ENCODE measurements around the gene PDCL3. TPM values are rescaled to one million over a fixed set of nuclear protein-coding genes. Genes with fewer than 3 reads are reported as not detected.

The PDCL3 gene
- polyA plus RNA-seq, 1 of the 3 experiments (the other 2 are of a cell fraction): 32.8 TPM

DNA sequence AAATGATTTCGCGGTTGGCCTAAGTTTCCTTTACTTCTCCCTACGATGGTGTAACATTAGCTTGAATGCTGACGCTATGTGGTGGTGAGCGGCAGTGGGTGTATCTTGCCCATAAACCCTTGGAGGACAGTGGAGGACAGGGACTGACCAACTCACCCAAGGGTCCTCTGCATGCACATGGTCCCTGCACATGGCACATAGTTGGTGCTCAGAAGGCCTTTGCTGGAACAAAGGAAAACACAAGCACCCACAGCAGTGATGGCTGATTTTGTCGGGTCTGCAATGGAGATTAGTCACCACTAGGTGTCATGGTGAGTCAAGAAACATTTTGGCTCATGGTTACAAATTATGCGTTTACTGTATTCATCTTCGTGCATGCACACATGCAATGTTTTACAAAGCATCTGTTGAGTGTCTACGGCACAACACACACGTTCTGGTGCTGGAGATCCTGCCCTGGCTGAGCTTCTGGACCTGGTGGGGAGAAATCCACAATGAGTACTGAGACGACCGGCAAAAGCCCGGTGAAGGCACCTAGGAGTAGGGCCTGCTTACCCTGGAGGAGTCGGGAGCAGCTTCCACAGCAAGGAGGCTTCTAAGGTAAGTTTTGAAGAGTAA lies 44.0 kb downstream of the PDCL3 start (continued):
- TF ChIP-seq EP300 (IDR thresholded peaks at IDR 0.05; ENCODE audit: borderline replicate concordance in 1 of 2, low read depth in 1 of 2, low read length in 1 of 2): no peak
- peak; percentile 10 for TF ChIP-seq CHD2 (IDR thresholded peaks at IDR 0.05; ENCODE audit: low read length, partially characterized antibody)
- TF ChIP-seq, protein P1, sequence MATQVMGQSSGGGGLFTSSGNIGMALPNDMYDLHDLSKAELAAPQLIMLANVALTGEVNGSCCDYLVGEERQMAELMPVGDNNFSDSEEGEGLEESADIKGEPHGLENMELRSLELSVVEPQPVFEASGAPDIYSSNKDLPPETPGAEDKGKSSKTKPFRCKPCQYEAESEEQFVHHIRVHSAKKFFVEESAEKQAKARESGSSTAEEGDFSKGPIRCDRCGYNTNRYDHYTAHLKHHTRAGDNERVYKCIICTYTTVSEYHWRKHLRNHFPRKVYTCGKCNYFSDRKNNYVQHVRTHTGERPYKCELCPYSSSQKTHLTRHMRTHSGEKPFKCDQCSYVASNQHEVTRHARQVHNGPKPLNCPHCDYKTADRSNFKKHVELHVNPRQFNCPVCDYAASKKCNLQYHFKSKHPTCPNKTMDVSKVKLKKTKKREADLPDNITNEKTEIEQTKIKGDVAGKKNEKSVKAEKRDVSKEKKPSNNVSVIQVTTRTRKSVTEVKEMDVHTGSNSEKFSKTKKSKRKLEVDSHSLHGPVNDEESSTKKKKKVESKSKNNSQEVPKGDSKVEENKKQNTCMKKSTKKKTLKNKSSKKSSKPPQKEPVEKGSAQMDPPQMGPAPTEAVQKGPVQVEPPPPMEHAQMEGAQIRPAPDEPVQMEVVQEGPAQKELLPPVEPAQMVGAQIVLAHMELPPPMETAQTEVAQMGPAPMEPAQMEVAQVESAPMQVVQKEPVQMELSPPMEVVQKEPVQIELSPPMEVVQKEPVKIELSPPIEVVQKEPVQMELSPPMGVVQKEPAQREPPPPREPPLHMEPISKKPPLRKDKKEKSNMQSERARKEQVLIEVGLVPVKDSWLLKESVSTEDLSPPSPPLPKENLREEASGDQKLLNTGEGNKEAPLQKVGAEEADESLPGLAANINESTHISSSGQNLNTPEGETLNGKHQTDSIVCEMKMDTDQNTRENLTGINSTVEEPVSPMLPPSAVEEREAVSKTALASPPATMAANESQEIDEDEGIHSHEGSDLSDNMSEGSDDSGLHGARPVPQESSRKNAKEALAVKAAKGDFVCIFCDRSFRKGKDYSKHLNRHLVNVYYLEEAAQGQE (IDR thresholded peaks at IDR 0.05; ENCODE audit: low read depth, low read length): no peak
- TF ChIP-seq, protein P2, sequence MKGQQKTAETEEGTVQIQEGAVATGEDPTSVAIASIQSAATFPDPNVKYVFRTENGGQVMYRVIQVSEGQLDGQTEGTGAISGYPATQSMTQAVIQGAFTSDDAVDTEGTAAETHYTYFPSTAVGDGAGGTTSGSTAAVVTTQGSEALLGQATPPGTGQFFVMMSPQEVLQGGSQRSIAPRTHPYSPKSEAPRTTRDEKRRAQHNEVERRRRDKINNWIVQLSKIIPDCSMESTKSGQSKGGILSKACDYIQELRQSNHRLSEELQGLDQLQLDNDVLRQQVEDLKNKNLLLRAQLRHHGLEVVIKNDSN (IDR thresholded peaks at IDR 0.05; ENCODE audit: borderline replicate concordance, low read depth): no peak
- no peak for TF ChIP-seq MXI1 (IDR thresholded peaks at IDR 0.05; ENCODE audit: low read depth, low read length)
- no peak for TF ChIP-seq TCF12 (IDR thresholded peaks at IDR 0.05)
- peak; percentile 78 for TF ChIP-seq RAD21 (IDR thresholded peaks at IDR 0.05; ENCODE audit: low read length)
- no peak for TF ChIP-seq RXRA (IDR thresholded peaks at IDR 0.05; ENCODE audit: borderline replicate concordance, low read depth)
- TF ChIP-seq, protein P3, sequence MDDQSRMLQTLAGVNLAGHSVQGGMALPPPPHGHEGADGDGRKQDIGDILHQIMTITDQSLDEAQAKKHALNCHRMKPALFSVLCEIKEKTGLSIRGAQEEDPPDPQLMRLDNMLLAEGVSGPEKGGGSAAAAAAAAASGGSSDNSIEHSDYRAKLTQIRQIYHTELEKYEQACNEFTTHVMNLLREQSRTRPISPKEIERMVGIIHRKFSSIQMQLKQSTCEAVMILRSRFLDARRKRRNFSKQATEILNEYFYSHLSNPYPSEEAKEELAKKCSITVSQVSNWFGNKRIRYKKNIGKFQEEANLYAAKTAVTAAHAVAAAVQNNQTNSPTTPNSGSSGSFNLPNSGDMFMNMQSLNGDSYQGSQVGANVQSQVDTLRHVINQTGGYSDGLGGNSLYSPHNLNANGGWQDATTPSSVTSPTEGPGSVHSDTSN (IDR thresholded peaks at IDR 0.05): no peak
- no peak for TF ChIP-seq SIN3A (IDR thresholded peaks at IDR 0.05; ENCODE audit: borderline replicate concordance, low read depth, low read length)

DNA sequence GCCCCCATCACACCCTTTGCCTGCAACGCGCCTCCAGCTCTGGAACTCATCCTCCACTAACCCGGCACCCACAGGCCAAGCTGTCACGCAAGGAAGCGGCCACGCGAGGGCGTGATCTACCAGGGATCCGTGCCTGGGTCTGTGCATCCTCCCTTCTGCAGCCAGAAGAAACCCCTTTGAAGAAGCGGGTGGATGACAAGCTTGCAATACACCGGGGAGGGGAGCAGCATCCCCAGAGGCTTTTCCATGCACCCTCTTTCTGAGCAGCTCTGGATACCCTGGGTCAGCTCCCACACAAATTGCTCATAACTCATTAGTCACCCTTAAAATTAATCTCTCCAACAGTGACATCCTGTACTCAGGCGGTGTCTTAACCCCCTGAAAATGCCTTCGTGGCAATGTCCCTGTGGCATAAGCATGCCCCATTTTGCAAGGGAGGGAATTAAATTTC lies 47.6 kb downstream of the PDCL3 start:
- Histone ChIP-seq H3F3A (replicated peaks; ENCODE audit: insufficient read depth) (no peaks in the 10 kb centered on the region), H2AFZ (ENCODE audit: low read depth) (no peak overlapping the region), H3K79me2 (ENCODE audit: insufficient read depth) (no peaks in the 10 kb centered on the region), H3K27ac (ENCODE audit: low read depth in 2 of 2, low read length in 1 of 2) (no peak overlapping the region), H3K9me2 (no peaks in the 10 kb centered on the region), H3K36me3 (replicated peaks in 1 of 2; ENCODE audit: control insufficient read depth in 1 of 2, insufficient read depth in 2 of 2, low read length in 1 of 2) (no peaks in the 10 kb centered on the region), H3K4me1 (ENCODE audit: control insufficient read depth in 1 of 2, insufficient read depth in 2 of 2, low read depth in 1 of 2, low read length in 1 of 2) (no peaks in the 10 kb centered on the region), H3K4me3 (ENCODE audit: low read depth in 2 of 2, low read length in 1 of 2) (no peak overlapping the region; a peak in 1 of 4 replicates), H3K4me2 (no peak overlapping the region), H3K9me3 (no peaks in the 10 kb centered on the region), H3K9ac (no peak overlapping the region), H4K20me1 (ENCODE audit: insufficient read depth) (no peaks in the 10 kb centered on the region), H3K27me3 (ENCODE audit: insufficient read depth) (no peaks in the 10 kb centered on the region)
- POLR2A ChIA-PET: no interaction called here
- WGBS (ENCODE audit: low lambda C conversion rate): 17% methylated on average over 13 of the region's 13 CpGs
- TF ChIP-seq RAD21 (IDR thresholded peaks at IDR 0.05; ENCODE audit: low read length) (peak; percentile 92), SMC3 (IDR thresholded peaks at IDR 0.05; ENCODE audit: low read depth, low read length) (peak; percentile 86), YY1 (IDR thresholded peaks at IDR 0.05; ENCODE audit: low read depth) (no peak)
- TF ChIP-seq, protein P4, sequence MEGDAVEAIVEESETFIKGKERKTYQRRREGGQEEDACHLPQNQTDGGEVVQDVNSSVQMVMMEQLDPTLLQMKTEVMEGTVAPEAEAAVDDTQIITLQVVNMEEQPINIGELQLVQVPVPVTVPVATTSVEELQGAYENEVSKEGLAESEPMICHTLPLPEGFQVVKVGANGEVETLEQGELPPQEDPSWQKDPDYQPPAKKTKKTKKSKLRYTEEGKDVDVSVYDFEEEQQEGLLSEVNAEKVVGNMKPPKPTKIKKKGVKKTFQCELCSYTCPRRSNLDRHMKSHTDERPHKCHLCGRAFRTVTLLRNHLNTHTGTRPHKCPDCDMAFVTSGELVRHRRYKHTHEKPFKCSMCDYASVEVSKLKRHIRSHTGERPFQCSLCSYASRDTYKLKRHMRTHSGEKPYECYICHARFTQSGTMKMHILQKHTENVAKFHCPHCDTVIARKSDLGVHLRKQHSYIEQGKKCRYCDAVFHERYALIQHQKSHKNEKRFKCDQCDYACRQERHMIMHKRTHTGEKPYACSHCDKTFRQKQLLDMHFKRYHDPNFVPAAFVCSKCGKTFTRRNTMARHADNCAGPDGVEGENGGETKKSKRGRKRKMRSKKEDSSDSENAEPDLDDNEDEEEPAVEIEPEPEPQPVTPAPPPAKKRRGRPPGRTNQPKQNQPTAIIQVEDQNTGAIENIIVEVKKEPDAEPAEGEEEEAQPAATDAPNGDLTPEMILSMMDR (IDR thresholded peaks at IDR 0.05): peak; percentile 80
- DNase-seq: peak; percentile 80
- CTCF ChIA-PET: interaction anchor here (0.6 to 6.6 kb wide), 34 partner anchors 10 to 597 kb away, joined by 3 to 118 read pairs (median 4); no protein-coding TSS in a partner anchor

Data from SK-N-SH (cell line).